CD4-positive, alpha-beta T cell treated with Interleukin-6 at 100 ng/mL for 8 hours (primary cell): Measurements from ENCODE around the gene NCOR2.

ENCODE experiments used
- DNase-seq: peaks from one replicate; pipeline ENCODE4 v3.0.0-alpha.2; 2020; ENCODE audit warnings: mixed read lengths, low spot score

Gene NCOR2

GRCh38 chr12:124543590-124544310 lies 23.7 kb downstream of the NCOR2 start:
- no peak for DNase-seq

DNA sequence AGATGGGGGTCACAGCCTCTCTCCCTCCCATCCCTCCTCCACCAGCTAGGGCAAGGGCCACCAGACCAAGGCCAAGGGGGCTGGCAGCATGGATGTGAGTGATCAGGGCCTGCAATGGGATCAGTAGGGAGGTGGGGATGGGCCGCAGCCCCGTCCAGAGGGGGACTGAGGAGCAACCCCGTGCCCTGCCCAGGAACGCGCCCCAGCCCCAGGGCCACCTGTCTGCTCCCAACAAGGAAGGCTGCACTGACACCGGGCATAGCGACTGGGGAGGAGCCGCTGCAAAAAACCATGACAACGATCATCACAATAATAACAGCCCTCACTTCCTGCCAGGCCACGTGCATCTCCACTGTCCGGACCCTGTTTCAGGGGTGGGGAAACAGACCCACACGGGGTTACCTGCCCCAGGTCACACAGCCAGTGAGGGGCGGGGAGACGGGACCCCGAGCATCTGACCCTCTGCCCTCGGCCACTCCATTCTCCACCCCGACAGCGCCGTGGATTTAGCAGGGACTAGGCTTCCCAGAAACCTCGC lies 24.3 kb downstream of the NCOR2 start:
- no peak for DNase-seq

DNA sequence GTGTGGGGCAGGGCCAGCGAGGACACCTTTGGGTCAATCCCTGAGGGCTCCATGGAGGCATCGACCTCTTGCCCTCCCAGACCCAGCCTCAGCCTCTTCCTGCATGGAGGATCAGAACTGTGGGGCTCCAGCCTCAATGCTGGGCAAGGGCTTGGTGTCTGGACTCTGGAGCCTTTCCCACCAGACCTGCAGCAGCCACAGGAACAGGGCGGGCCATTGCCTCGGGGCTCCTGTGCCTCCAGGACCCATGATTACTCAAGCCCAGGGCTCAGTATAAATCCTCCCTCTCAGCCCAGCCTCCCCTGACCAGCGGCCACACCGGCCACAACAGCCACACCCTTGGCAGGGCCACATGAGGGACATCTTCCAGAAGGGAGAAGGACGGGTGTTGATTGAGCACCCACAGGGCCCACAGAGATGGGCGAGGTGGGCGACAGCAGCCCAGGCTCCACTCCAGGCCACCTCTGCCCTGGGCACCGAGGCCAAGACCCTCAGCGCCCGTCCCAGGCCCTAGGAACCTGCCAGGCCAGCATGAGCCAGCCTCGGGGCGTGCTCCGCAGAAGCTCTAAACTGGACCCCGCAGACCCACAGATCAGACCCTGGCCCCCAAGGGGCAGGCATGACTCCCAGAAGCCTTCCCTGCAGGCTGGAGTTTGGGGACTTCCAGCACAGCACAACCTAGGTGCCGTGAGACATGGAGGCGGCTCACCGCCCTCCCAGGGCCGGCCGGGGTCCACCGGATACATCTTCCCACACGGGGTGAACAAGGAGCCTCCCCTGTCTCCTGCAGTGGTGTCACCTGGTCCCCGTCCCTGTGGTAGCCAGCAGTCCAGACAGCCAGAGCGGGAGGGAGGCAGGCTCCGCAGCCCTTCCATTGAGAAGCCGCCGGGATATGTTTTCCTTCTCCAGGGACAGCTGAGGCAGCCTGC lies 25.1 kb downstream of the NCOR2 start:
- no peak for DNase-seq

DNA sequence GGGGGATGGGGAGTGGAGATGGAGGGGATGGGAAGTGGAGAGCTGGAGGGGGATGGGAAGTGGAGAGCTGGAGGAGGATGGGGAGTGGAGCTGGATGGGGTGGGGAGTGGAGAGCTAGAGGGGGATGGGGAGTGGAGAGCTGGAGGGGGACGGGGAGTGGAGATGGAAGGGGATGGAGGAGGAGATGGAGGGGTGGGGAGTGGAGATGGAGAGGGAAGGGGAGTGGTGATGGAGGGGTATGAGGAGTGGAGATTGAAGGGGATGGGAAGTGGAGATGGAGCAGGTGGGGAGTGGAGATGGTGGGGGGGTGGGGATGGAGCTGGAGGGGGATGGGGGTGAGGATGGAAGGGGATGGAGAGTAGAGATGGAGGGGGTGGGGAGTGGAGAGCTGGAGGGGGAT lies 26.1 kb downstream of the NCOR2 start:
- DNase-seq, result no peak

GRCh38 chr12:124539084-124540041 lies 28.0 kb downstream of the NCOR2 start:
- no peak for DNase-seq

GRCh38 chr12:124538194-124539082 lies 29.0 kb downstream of the NCOR2 start:
- DNase-seq, result no peak

DNA sequence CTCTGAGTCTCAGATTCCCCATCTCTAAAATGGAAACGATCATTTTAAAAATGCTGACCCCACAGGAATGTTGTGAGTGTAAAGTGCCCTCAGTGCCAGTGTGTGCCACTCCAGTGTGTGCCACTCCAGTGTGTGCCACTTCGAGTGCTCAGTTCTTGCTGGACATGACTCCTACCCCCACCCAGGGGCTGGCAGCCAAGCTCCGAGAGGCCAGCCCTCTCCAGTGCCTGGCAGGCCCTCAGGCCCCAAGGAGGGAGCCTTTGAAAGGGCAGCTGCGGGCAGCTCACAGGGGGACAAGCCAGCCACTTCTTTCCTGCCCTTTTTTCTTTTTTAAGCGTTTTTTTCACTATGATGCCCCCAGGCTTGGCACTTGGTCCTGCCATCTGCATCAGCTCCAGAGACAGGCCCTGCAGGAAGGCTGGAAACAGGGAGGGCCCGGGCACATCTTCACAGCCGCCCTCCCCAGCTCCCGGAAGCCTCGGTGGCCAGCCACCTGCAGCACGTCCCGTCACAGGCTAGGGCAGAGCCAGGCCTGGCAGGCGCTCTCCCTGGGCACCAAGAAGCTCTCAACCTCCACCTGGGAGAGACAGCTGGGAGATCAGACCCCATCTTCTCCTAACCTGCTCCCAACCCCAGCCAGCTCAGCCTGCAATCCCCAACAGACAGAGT lies 29.8 kb downstream of the NCOR2 start:
- no peak for DNase-seq

GRCh38 chr12:124536641-124537040 lies 30.8 kb downstream of the NCOR2 start:
- DNase-seq, result no peak

DNA sequence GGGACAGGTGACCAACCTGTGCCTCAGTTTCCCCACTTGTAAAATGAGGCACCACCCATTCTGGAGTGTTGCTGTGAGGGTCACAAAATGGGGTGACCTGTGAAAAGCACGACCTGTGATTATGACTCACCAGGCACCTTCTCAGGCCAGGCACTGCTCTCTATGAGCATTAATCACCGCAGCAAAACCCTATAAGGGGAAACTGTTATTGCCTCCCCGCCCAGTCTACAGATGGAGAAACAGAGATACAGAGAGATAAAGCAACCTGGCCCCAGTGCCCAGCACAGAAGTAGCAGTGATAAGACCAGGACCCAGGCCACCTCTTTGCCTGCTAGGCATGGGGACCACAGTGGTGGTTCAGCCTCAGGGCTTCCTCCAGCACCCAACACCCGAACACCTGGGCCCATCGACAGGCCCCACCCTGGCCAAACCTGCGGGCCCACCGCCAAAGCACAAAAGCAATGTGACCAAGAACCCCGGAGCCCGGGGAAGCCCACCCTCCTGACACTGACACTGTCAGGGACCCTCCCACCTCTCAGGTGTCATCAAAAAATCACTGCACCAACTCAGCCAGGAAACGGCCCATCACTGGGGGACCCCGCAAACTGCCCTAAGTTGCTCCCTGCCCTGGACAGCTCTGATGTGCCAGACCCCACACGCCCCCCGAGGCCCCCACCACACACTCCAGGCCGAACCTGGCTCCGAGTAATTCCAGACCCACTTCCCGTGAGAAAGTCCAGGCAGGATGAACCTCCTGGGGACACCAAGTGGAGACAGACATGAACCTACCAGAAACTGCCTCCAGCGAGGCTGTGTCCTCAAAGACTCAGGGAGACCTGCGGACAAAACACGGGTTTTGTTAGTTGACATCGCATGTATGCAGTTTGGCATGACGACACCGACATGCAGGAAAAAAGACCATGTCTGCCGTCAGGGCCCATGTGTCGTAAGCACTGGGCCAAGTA lies 32.4 kb downstream of the NCOR2 start:
- DNase-seq, result no peak

DNA sequence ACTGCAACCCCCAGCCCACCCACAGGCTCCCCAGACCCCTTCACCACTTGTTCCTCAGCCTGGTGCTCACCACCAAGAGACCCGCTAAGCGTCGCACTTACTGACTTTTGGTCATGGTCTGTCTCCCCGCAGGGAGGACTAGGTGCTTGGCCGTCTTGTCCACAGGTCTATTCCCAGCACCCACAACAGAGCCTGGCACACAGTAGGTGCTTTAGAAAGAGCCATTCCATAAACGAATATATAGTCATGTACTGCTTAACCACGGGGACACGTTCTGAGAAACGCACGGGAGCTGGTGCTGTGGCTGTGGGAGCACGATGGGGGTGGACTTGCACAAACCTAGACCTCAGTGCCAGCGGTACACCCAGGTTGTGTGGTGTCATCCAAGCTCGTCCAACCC lies 34.0 kb downstream of the NCOR2 start:
- DNase-seq, result no peak

DNA sequence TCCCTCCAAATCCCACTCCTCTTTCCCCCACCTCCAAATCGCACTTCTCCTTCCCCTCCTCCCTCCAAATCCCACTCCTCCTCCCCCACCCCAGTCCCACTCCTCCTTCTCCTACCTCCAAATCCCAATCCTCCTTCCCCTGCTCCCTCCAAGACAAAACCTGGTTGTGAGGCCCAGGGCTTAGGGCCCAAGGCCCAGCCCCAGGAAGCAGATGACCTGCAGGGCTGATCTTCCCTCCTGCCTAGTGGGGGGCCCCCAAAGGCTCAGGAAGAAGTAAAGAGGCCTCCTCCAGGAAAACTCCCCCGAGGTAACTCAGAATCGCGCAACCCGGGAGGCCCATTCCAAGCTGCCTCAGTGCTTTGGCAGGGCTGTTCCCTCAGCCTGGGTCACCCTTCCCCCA lies 34.4 kb downstream of the NCOR2 start:
- no peak for DNase-seq

DNA sequence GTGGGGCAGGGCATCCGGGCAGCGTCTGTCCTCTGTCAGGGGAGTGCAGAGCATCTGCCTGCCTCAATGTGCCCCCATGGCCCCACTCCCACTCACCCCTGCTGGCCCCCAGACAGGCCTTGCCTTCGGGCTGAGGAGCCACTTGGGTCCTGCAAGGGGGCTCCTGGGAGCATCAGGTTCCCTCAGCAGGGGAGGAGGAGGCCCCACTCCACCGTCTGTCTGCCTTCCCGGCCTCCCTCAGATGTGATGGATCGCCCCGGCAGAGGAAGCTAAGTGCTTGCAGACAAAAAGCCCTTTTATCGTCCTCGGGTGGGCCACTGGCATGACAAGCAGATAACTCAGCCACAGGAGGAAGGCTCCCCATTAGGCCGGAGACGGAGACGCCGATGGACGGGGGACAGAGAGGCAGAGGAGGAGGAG lies 35.1 kb downstream of the NCOR2 start:
- no peak for DNase-seq

DNA sequence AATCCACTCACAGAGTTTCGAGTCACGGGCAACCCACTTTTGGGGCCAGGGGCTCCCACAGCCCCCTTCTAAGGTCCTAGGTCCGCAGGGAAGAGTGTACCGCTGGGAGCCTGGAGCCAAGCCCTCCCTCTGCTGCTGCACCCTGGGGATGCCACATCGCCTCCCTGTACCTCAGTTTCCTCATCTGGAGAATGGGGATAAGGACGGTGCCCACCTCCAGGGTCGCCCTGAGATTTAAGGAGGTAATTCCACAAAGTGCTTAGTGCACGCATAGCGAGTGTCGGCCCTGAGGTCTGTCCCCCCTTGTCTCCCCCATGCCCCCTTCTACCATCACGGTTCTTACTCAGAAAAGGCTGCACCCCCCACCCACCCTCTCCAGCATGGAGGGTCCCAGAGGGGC lies 35.5 kb downstream of the NCOR2 start:
- DNase-seq, result no peak

DNA sequence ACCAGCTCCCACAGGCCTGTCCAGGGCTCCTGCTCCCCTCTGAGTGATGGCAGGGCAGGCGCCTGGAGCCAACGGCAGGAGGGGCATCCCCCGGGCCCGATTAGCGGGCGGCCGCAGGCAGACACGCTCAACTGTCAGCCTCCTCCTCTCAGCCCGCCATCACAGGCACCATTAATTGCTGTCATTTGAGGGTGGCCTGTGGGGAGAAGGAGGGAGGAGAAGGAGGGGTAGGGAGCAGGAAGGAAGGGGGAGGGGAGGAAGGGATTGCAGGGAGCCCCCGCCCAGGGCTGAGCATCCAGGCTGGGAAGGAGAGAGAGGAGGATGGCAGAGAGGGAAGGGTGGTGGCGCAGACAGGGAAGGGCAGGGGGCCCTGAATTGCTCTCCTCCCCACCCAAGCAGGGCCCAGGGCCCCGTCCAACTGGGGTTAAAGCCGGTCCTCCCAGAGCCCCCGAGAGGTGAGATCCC lies 36.1 kb downstream of the NCOR2 start:
- no peak for DNase-seq

DNA sequence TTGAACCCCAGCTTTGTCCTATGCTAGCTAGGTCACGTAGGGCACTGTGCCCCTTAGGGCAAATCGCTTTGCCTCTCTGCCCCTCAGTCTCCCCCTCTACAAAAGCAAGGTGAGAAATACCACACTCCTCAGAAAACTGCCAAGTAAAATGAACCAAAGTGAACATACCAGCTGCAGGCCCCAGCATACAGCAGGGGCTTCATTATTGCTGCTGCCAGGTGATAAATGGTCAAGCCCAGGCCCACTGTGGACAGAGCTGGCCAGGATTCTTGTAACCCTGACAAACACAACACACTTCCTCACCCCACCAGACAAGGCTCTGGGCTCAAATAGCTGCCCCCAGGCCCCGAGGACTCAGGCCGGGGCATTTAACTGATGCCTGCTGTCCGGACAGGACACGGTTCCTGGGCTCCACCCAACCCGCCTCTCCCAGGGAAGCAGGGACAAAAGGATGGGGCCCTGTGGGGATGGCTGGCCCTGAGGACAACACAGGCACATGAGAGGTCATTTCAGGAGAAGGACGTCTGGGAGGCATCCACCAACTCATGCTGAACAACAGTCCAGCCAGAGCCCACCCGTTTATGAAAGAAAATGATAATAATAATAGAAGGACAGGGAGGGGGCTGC lies 36.7 kb downstream of the NCOR2 start:
- DNase-seq, result no peak

DNA sequence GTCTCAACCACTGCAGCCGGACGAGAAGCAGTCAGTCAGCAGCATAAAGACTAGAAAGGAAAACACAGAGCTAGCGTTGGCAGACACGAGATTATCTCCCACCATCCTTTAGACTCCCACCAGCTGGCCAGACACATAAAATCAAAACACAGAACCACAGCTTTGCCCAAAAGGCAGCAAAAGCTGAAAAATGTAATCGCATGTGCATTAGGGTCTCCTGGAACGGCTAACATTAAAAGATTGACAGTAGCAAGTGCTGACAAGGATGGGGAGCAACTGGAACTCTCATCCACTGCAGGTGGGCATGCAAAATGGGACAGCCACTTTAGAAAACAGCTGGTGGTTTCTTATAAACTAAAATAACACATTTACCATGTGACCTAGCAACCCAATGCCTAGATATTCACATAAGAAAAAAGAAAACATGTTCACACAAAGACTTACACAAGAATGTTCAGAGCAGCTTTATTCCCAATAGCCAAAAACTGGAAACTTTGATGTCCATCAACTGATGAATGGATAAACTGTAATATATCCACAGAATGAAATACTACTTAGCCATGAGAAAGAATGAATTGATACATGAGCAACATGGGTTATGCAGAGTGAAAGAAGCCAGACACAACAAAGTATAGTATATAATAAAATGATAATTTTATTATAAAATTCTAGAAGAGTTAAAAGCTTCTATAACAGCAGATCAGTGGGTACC lies 37.7 kb downstream of the NCOR2 start:
- no peak for DNase-seq

DNA sequence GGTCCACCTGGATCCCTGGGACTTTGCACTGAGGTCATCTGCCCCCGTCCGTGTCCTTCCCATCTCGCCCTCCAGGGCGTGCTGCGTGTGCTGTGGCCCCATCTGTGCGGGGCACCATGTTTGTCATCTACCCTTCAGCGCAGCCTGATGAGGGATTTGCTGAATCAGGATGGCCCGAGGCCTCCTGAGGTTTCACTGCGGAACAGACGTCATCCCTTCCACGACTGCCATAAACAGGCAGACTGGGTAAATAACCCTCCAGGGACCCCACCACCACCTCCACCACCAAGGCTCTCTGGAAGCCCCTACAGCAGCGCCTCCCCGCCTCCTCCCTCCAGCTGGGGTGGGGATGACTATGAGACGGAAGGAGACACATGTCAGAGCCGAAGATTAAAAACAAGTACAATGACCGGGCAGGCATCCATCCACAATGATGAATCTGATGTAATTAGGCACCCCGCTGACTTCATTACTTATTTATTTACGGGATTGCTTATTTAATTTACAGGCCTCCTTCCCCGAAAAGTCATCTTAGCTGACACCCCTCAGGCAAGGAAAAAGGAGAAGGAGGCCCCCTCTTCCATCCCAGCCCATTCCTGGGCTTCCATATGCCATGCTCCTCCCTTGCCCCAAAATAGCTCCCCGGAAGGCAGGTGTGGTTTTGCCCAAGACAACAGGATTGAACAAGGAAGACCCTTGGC lies 39.4 kb downstream of the NCOR2 start:
- no peak for DNase-seq
